Activated B cell treated with CpG ODN at 0.5 μM for 24 hours (primary cell): ENCODE results near the gene EEF2K. TPM values are rescaled to one million over a fixed set of nuclear protein-coding genes. Genes with fewer than 3 reads are reported as not detected.

Experiments used
- ATAC-seq: fragments of 200-7000 bp; cut with Tn5 transposase; one replicate; pipeline ENCODE4 v1.10.0; 2021; ENCODE audit warnings: low read depth, mild to moderate bottlenecking, moderate library complexity
- CTCF ChIA-PET: fragments of 350-600 bp; sonication (Branson Sonifier 250); formaldehyde crosslinking; loops from one replicate; lab custom pipeline; 2021; ENCODE audit warnings: antibody characterized with exemption; lab: Charles Lee
- POLR2A ChIA-PET: fragments of 350-600 bp; sonication (Branson Sonifier 250); formaldehyde crosslinking; loops from one replicate; lab custom pipeline; 2021; ENCODE audit warnings: antibody characterized with exemption; lab: Charles Lee
- DNase-seq: peaks from one replicate; pipeline ENCODE4 v3.0.0; 2022
- H3K27ac Mint-ChIP-seq: one replicate; pipeline ENCODE4 v1.8.0; 2020; ENCODE audit warnings: mixed read lengths
- H3K27me3 Mint-ChIP-seq: one replicate; pipeline ENCODE4 v1.8.0; 2021; ENCODE audit warnings: mixed read lengths
- H3K36me3 Mint-ChIP-seq: one replicate; pipeline ENCODE4 v1.8.0; 2021; ENCODE audit warnings: low read depth, mixed read lengths
- H3K4me1 Mint-ChIP-seq: one replicate; pipeline ENCODE4 v1.8.0; 2021; ENCODE audit warnings: mixed read lengths
- H3K4me3 Mint-ChIP-seq: one replicate; pipeline ENCODE4 v1.8.0; 2020; ENCODE audit warnings: mild to moderate bottlenecking, mixed read lengths
- H3K9me3 Mint-ChIP-seq: one replicate; pipeline ENCODE4 v1.8.0; 2020; ENCODE audit warnings: mixed read lengths
- intact Hi-C: fragments of 100-400 bp; cut with micrococcal nuclease; formaldehyde crosslinking; loops from one replicate; pipeline ENCODE4 v1.15.1; 2024
- total RNA-seq: library from RNA; stranded (reverse); gene quantifications from 2 replicates; pipeline ENCODE4 v1.2.3, GENCODE V29; 2022
- TF ChIP-seq, protein P1 (sequence below): fragments of 200-600 bp; IDR thresholded peaks from one replicate; pipeline ENCODE4 v1.8.0; 2022; ENCODE audit warnings: antibody characterized with exemption, mild to moderate bottlenecking

EEF2K gene
- total RNA-seq, 1 donor from 2014 or later, result 29.7 TPM

DNA sequence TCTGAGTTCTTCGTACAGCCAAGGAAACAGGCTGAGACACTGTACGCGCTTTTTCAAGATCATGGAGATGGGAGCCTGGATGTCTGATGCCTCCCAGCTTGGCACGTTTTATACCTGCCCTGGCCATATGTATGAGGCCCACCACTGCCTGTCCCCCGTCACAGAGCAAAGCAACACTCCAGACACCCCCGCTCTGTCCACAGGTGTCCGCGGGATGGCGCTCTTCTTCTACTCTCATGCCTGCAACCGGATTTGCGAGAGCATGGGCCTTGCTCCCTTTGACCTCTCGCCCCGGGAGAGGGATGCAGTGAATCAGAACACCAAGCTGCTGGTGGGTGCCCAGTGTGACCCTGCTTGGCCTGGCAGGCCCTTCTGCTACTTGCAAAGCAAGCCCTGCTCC lies 51.4 kb downstream of the EEF2K start:
- H3K27me3 Mint-ChIP-seq, result no peaks in the 10 kb centered on the region
- ChIA-PET CTCF (no interaction called here), POLR2A (no interaction called here)
- no peak for ATAC-seq
- TF ChIP-seq, protein P1, sequence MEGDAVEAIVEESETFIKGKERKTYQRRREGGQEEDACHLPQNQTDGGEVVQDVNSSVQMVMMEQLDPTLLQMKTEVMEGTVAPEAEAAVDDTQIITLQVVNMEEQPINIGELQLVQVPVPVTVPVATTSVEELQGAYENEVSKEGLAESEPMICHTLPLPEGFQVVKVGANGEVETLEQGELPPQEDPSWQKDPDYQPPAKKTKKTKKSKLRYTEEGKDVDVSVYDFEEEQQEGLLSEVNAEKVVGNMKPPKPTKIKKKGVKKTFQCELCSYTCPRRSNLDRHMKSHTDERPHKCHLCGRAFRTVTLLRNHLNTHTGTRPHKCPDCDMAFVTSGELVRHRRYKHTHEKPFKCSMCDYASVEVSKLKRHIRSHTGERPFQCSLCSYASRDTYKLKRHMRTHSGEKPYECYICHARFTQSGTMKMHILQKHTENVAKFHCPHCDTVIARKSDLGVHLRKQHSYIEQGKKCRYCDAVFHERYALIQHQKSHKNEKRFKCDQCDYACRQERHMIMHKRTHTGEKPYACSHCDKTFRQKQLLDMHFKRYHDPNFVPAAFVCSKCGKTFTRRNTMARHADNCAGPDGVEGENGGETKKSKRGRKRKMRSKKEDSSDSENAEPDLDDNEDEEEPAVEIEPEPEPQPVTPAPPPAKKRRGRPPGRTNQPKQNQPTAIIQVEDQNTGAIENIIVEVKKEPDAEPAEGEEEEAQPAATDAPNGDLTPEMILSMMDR, result no peak
- no peak overlapping the region for H3K27ac Mint-ChIP-seq
- H3K9me3 Mint-ChIP-seq, result peaks cover 5% of the 10 kb centered on the region
- DNase-seq, result no peak
- peaks cover 78% of the 10 kb centered on the region for H3K36me3 Mint-ChIP-seq
- H3K4me3 Mint-ChIP-seq, result no peak overlapping the region
- intact Hi-C loops, result no loop called here
- H3K4me1 Mint-ChIP-seq, result peaks cover 4% of the 10 kb centered on the region

DNA sequence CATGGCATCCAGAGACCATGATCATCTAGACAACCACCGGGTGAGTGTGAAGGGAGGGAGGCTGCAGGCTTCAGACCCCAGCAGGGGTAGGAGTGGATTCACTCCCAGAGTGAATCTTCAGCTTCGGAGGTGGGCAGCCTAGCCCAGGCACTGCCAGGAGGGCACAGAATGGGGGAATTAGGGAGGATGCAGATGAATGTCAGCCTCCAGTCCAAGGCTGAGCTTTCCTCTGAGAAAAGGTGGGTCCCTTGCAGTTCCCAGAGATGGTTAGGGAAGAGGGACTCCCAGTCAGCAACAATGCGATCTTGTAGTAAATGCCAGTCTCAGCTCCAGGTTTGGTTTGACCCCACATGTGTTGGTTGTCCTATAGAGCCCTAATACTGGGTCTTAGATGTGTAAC lies 54.4 kb downstream of the EEF2K start:
- no peaks in the 10 kb centered on the region for H3K27me3 Mint-ChIP-seq
- ChIA-PET POLR2A (interaction anchor here (0.7 kb wide), 1 partner anchor 56 kb away, joined by 3 read pairs; no protein-coding TSS in a partner anchor), CTCF (no interaction called here)
- intact Hi-C loops, result no loop called here
- no peak for ATAC-seq
- no peaks in the 10 kb centered on the region for H3K9me3 Mint-ChIP-seq
- TF ChIP-seq, protein P1, result no peak
- DNase-seq, result no peak
- H3K4me3 Mint-ChIP-seq, result no peak overlapping the region
- H3K36me3 Mint-ChIP-seq, result peaks cover 70% of the 10 kb centered on the region
- H3K4me1 Mint-ChIP-seq, result no peaks in the 10 kb centered on the region
- no peak overlapping the region for H3K27ac Mint-ChIP-seq

DNA sequence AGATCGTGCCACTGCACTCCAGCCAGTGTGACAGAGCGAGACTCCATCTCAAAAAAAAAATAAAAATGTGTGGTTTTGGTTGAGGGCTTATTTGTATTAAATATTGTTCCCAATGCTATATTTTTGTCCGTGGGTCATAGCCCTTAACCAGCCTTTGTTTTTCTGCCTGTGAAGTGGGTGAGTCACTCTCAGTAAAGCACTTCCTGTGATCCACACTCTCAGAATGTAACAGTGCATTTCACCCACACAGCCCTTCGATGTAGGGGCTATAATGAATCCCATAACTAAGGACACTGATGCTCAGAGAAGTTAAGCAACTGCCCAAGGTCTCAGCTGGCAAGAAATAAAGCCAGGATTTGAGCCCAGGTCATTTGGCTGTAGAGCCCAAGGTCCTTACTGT lies 56.4 kb downstream of the EEF2K start:
- ChIA-PET POLR2A (no interaction called here), CTCF (no interaction called here)
- intact Hi-C loops, result no loop called here
- H3K9me3 Mint-ChIP-seq, result no peaks in the 10 kb centered on the region
- H3K4me1 Mint-ChIP-seq, result no peaks in the 10 kb centered on the region
- no peak overlapping the region for H3K4me3 Mint-ChIP-seq
- DNase-seq (no peak), ATAC-seq (no peak)
- no peak overlapping the region for H3K27ac Mint-ChIP-seq
- H3K27me3 Mint-ChIP-seq, result no peaks in the 10 kb centered on the region
- H3K36me3 Mint-ChIP-seq, result peaks cover 72% of the 10 kb centered on the region
- TF ChIP-seq, protein P1, result no peak

DNA sequence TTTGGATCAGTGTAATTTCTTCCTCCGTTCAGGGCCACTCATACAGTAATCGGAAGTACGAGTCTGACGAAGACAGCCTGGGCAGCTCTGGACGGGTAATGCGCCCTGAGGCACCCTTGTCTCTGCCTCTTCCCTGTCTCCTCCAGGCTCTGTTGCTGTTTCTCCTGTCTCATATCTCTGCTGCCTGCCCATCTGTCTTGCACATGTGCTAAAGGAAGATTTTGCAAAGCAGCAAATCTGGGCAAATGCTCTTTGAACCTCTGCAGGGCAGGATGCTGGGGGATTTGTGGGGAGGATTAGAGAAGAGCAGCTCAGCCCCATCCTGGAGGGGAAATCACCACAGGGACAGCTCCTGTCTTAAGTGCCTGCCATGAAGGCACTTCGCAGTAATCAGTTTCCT lies 58.7 kb downstream of the EEF2K start:
- DNase-seq (no peak), ATAC-seq (no peak)
- CTCF ChIA-PET, result no interaction called here
- no peak overlapping the region for H3K4me3 Mint-ChIP-seq
- POLR2A ChIA-PET, result no interaction called here
- peaks cover 67% of the 10 kb centered on the region for H3K36me3 Mint-ChIP-seq
- H3K9me3 Mint-ChIP-seq, result no peaks in the 10 kb centered on the region
- H3K27me3 Mint-ChIP-seq, result no peaks in the 10 kb centered on the region
- no peaks in the 10 kb centered on the region for H3K4me1 Mint-ChIP-seq
- no peak overlapping the region for H3K27ac Mint-ChIP-seq
- TF ChIP-seq, protein P1, result no peak
- intact Hi-C loops, result no loop called here

DNA sequence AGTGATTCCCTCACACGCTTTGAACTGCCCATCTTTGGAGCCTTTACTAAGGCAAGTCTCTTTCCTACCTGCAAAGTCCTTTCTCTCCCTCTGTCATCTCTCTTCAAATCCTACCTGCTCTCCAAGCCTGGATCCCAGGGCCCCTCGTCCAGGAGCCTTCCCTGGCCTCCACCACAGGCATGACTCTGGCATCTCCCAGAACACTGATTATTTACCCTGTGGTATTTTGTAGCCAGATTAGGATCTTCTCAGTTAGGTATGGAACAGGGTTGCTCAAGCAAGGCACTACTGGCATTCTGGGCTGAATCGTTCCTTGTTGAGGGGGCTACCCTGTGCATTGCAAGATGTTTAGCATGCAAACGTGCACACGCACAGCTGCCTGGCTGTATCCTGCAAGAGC lies 59.3 kb downstream of the EEF2K start:
- TF ChIP-seq, protein P1, result no peak
- no peak overlapping the region for H3K27ac Mint-ChIP-seq
- ChIA-PET POLR2A (no interaction called here), CTCF (no interaction called here)
- H3K27me3 Mint-ChIP-seq, result no peaks in the 10 kb centered on the region
- H3K4me1 Mint-ChIP-seq, result no peaks in the 10 kb centered on the region
- ATAC-seq, result no peak
- no peaks in the 10 kb centered on the region for H3K9me3 Mint-ChIP-seq
- H3K4me3 Mint-ChIP-seq, result no peak overlapping the region
- peaks cover 64% of the 10 kb centered on the region for H3K36me3 Mint-ChIP-seq
- DNase-seq, result no peak
- intact Hi-C loops, result no loop called here
